K562 (cell line): ENCODE results near the gene PNCK. TPM values are rescaled to one million over a fixed set of nuclear protein-coding genes. Genes with fewer than 3 reads are reported as not detected.

Experiments
- ATAC-seq: fragments of 200-7000 bp; cut with Tn5 transposase; 3 replicates; pipeline ENCODE4 v1.9.1; 2020; ENCODE audit warnings: moderate library complexity
- BruUV-seq: library from RNA; stranded (reverse); fragments of 400-500 nt; replicated peaks from 2 replicates; lab custom pipeline; 2021; lab: Mats Ljungman, UMichigan
- CTCF ChIA-PET: fragments of 300-600 bp; formaldehyde crosslinking; extraction: SDS; loops from one replicate; lab custom pipeline; 2021; ENCODE audit warnings: low intra/inter-chr PET ratio; lab: Yijun Ruan, JAX
- POLR2A ChIA-PET: fragments of 300-600, 350-650 bp; sonication (Branson Sonifier 250); formaldehyde crosslinking; extraction: SDS; loops from one replicate; lab custom pipeline; 2021; ENCODE audit warnings: antibody characterized with exemption, inconsistent platforms; lab: Yijun Ruan, JAX
- DNase-seq, 4 experiments: peaks; one replicate each; pipeline versions ENCODE4 v3.0.0 to v3.0.0-alpha.2; 2011 to 2018; ENCODE audit warnings: low spot score in 3 of 4, mixed read lengths in 3 of 4; ENCODE audit errors: extremely low read depth in 1 of 4
- FAIRE-seq: peaks from 2 replicates; lab custom pipeline; 2011; peaks lifted over from hg19 to GRCh38; lab: Jason Lieb, UNC
- H2AFZ ChIP-seq: 2 replicates; pipeline ENCODE4 v1.6.0; 2011; ENCODE audit warnings: low read depth, low read length, control low read depth, inconsistent platforms
- H3K27ac ChIP-seq: fragments of 200-600 bp; 3 replicates; pipeline ENCODE4 v1.8.0; 2011; ENCODE audit warnings: low read depth, mild to moderate bottlenecking, control low read depth, inconsistent platforms, low read length, moderate library complexity, mixed read lengths; ENCODE audit errors: extremely low read depth
- H3K27me3 ChIP-seq, 2 experiments: fragments of 300-600 bp in 1 of 2; 2 replicates in 1 of 2; 3 replicates in 1 of 2; pipeline versions ENCODE4 v1.6.0 to v1.8.0; 2011; ENCODE audit warnings: inconsistent platforms in 2 of 2, low read length in 2 of 2, mild to moderate bottlenecking in 1 of 2, mixed read lengths in 1 of 2, moderate library complexity in 1 of 2; ENCODE audit not compliant: control insufficient read depth in 2 of 2, insufficient read depth in 2 of 2
- H3K36me3 ChIP-seq: fragments of 300-600 bp; 3 replicates; pipeline ENCODE4 v1.8.0; 2011; ENCODE audit warnings: mild to moderate bottlenecking, low read length, inconsistent platforms; ENCODE audit not compliant: control insufficient read depth, insufficient read depth
- H3K4me1 ChIP-seq, 2 experiments: fragments of 200-600 bp in 1 of 2; replicated peaks in 1 of 2; 2 replicates in 1 of 2; 3 replicates in 1 of 2; pipeline versions ENCODE4 v1.5.1 to v1.8.0; 2011; ENCODE audit warnings: inconsistent platforms in 2 of 2, low read length in 2 of 2, mild to moderate bottlenecking in 1 of 2, mixed read lengths in 1 of 2, moderate library complexity in 1 of 2; ENCODE audit not compliant: control insufficient read depth in 2 of 2, insufficient read depth in 2 of 2
- H3K4me2 ChIP-seq: 2 replicates; pipeline ENCODE4 v1.6.1; 2011; ENCODE audit warnings: low read length, control low read depth, inconsistent platforms, mixed read lengths; ENCODE audit not compliant: insufficient read depth
- H3K4me3 ChIP-seq: fragments of 200-600 bp; sonication (generic), shearing (Covaris generic); 2 replicates; pipeline ENCODE4 v1.5.1; 2016; ENCODE audit warnings: control low read depth, inconsistent platforms
- H3K79me2 ChIP-seq: fragments of 200-600 bp; 3 replicates; pipeline ENCODE4 v1.8.0; 2011; ENCODE audit warnings: low read length, inconsistent platforms; ENCODE audit not compliant: control insufficient read depth, insufficient read depth
- H3K9ac ChIP-seq, 2 experiments: 2 replicates each; pipeline versions ENCODE4 v1.6.0 to v1.6.1; 2011; ENCODE audit warnings: low read depth in 2 of 2, low read length in 2 of 2, control low read depth in 1 of 2, inconsistent platforms in 1 of 2, mild to moderate bottlenecking in 1 of 2, mixed read lengths in 1 of 2; ENCODE audit not compliant: insufficient read depth in 1 of 2
- H3K9me1 ChIP-seq: one replicate; pipeline ENCODE4 v1.6.0; 2011; ENCODE audit warnings: inconsistent platforms, mild to moderate bottlenecking, low read length, moderate library complexity; ENCODE audit not compliant: control insufficient read depth, insufficient read depth
- H3K9me3 ChIP-seq: replicated peaks from 2 replicates; pipeline ENCODE4 v1.5.1; 2011; ENCODE audit warnings: low read depth, low read length, inconsistent platforms; ENCODE audit not compliant: control insufficient read depth, insufficient read depth
- H4K20me1 ChIP-seq: replicated peaks from 2 replicates; pipeline ENCODE4 v1.6.1; 2011; ENCODE audit warnings: low read length, inconsistent platforms, mixed read lengths; ENCODE audit not compliant: control insufficient read depth, insufficient read depth
- CBX3 ChIP-seq, 2 experiments: IDR thresholded peaks; 1 replicate in 1 of 2; 2 replicates in 1 of 2; pipeline ENCODE4 v1.6.1; 2012; ENCODE audit warnings: inconsistent platforms in 2 of 2, low read length in 2 of 2, borderline replicate concordance in 1 of 2, control low read depth in 1 of 2
- CBX8 ChIP-seq: fragments of 200-600 bp; sonication (generic); IDR thresholded peaks from 2 replicates; pipeline ENCODE4 v1.6.1; 2012; ENCODE audit warnings: borderline replicate concordance, mixed run types, low read depth, mild to moderate bottlenecking, moderate library complexity, mixed read lengths, low read length, control low read depth, inconsistent platforms; ENCODE audit not compliant: poor library complexity, severe bottlenecking; ENCODE audit errors: extremely low read depth
- CC2D1A ChIP-seq: fragments of 450-650 bp; IDR thresholded peaks from 2 replicates; pipeline ENCODE4 v1.6.1; 2017; ENCODE audit warnings: mild to moderate bottlenecking
- MAZ ChIP-seq, 2 experiments: fragments of 450-650 bp in 1 of 2; sonication (generic) in 1 of 2; formaldehyde crosslinking; IDR thresholded peaks in 1 of 2; conservative IDR thresholded peaks in 1 of 2; 2 replicates each; pipeline versions ENCODE4 v1.4.0 to v1.5.0; 2020; ENCODE audit warnings: mild to moderate bottlenecking in 1 of 2, missing genetic modification reagents in 1 of 2
- ZBTB17 ChIP-seq: fragments of 450-650 bp; formaldehyde crosslinking; IDR thresholded peaks from 2 replicates; pipeline ENCODE4 v1.4.0; 2020; ENCODE audit warnings: mild to moderate bottlenecking
- ZNF212 ChIP-seq: fragments of 450-650 bp; formaldehyde crosslinking; IDR thresholded peaks from 2 replicates; pipeline ENCODE4 v1.4.0; 2020; ENCODE audit warnings: mild to moderate bottlenecking
- WGBS: fragments of 100-300 bp; shearing (Covaris generic); methylation state at CpG from one replicate; pipeline ENCODE4 v1.1.6; 2016; ENCODE audit warnings: low coverage, mixed read lengths; ENCODE audit not compliant: insufficient coverage; ENCODE audit errors: missing lambda C conversion rate; 5-methylcytosine and 5-hydroxymethylcytosine counted together
- in situ Hi-C: fragments of 300-500 bp; cut with MboI; formaldehyde crosslinking; loops from 4 replicates; pipeline ENCODE4 v1.15.0; 2018; ENCODE audit warnings: inconsistent platforms, mixed read lengths
- intact Hi-C: fragments of 100-400 bp; cut with micrococcal nuclease; formaldehyde crosslinking; loops from 2 replicates; pipeline ENCODE4 v1.14.2; 2022
- polyA plus RNA-seq, 8 experiments: library from polyadenylated mRNA; depleted of rRNA in 4 of 8; stranded (reverse) in 5 of 8; unstranded in 3 of 8; fragments of >200 nt; fragmentation: Nextera tagmentation in 2 of 8; fragmentation: Illumina TruSeq in 1 of 8; extraction: Ambion mirVana in 2 of 8; extraction: Trizol in 1 of 8; gene quantifications; 2 replicates each; pipeline versions ENCODE4 v1.2.1 to v1.2.3, GENCODE V29; 2011 to 2014; ENCODE audit warnings: inconsistent platforms in 1 of 8, missing spikeins in 1 of 8
- total RNA-seq, 7 experiments: library from RNA; depleted of rRNA in 6 of 7; stranded (reverse); fragments of >200 nt in 6 of 7; fragmentation: Illumina TruSeq in 2 of 7; extraction: Trizol in 2 of 7; gene quantifications; 2 replicates each; pipeline versions ENCODE4 v1.2.1 to v1.2.3, GENCODE V29; 2011 to 2021; ENCODE audit warnings: low replicate concordance in 1 of 7
- TF ChIP-seq, protein P1 (sequence below), 3 experiments: IDR thresholded peaks in 2 of 3; conservative IDR thresholded peaks in 1 of 3; 2 replicates each; pipeline ENCODE4 v1.5.1; 2011 to 2012; ENCODE audit warnings: low read length in 3 of 3, mild to moderate bottlenecking in 3 of 3, control low read depth in 2 of 3, improper control_type of control experiment in 1 of 3, inconsistent platforms in 1 of 3, low read depth in 1 of 3, mixed read lengths in 1 of 3, moderate library complexity in 1 of 3; ENCODE audit not compliant: insufficient read depth in 2 of 3

PNCK gene
- total and polyA plus RNA-seq, 9 of the 15 experiments (the other 6 are each of a cell fraction or from before 2014, with no cell fraction given), result 0.13 to 7.5 (median 1.2) TPM; not detected in 1

DNA sequence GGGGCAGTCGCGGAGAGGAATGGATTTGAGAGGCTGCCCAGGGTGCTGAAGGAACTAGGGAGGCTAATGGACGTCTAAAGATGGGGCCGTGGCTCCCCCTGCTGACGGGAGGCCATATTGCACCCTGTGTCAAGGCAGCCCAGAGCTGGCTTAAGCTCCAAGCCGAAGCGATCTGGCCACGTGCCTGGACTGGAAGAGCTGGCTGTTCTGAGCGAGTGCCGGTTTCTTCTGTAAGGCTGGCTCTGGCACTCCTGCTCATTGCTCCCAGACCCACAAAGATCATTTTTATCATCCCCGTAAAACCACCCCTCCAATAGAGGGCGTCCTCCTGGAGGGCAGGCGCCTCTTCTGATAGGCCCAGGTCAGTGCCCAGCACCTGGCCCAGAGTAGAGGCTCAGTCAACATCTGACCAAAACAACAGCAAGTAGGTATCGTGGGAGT, 5.6 kb downstream of the PNCK start:
- WGBS, result 27% methylated on average over 8 of the region's 14 CpGs
- peak overlapping the region; percentile 18; the same call in 1 of the 2 replicates for H3K4me2 ChIP-seq
- peak in 1 of 2 experiments; percentile 44; a peak in 1 of 3 replicates for TF ChIP-seq CBX3 (IDR thresholded peaks at IDR 0.05; ENCODE audit: borderline replicate concordance in 1 of 2, low read length in 2 of 2)
- peak in 1 of 2 experiments; percentile 54; a peak in 2 of 4 replicates for TF ChIP-seq MAZ (CRISPR knock-in tag; conservative IDR thresholded peaks at IDR 0.05 in 1 of 2, IDR thresholded peaks at IDR 0.05 in 1 of 2)
- TF ChIP-seq, protein P1, sequence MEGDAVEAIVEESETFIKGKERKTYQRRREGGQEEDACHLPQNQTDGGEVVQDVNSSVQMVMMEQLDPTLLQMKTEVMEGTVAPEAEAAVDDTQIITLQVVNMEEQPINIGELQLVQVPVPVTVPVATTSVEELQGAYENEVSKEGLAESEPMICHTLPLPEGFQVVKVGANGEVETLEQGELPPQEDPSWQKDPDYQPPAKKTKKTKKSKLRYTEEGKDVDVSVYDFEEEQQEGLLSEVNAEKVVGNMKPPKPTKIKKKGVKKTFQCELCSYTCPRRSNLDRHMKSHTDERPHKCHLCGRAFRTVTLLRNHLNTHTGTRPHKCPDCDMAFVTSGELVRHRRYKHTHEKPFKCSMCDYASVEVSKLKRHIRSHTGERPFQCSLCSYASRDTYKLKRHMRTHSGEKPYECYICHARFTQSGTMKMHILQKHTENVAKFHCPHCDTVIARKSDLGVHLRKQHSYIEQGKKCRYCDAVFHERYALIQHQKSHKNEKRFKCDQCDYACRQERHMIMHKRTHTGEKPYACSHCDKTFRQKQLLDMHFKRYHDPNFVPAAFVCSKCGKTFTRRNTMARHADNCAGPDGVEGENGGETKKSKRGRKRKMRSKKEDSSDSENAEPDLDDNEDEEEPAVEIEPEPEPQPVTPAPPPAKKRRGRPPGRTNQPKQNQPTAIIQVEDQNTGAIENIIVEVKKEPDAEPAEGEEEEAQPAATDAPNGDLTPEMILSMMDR (IDR thresholded peaks at IDR 0.05 in 2 of 3, conservative IDR thresholded peaks at IDR 0.05 in 1 of 3; ENCODE audit: insufficient read depth in 2 of 3, low read depth in 1 of 3, low read length in 3 of 3), result peak; percentile 82 to 91 (median 89)
- TF ChIP-seq CBX8, result no peak
- no peak for TF ChIP-seq ZNF212
- no peak for TF ChIP-seq ZBTB17
- peak; percentile 62; the same call in 1 of the 2 replicates for TF ChIP-seq CC2D1A

More for the DNA sequence above, 5.6 kb downstream of the PNCK start:
- peaks cover 2 to 18% of the 10 kb centered on the region in 2 experiments; a peak in 3 of 5 replicates for H3K27me3 ChIP-seq
- no peaks in the 10 kb centered on the region; the same call in 2 of the 3 replicates for H3K79me2 ChIP-seq
- no TSS peak for BruUV-seq
- FAIRE-seq (peak; percentile 88), DNase-seq (peak; percentile 72 to 86 (median 74)), ATAC-seq (peak; percentile 90)
- peak overlapping the region; percentile 93 for H2AFZ ChIP-seq
- intact Hi-C loops, result loop anchor here (5.0 to 10.0 kb wide), 3 partner anchors 111 to 713 kb away; no protein-coding TSS in a partner anchor
- H3K9me1 ChIP-seq, result peaks cover 4% of the 10 kb centered on the region
- ChIA-PET CTCF (interaction anchor here (0.6 to 2.2 kb wide), 3 partner anchors 57 to 129 kb away, joined by 3 to 14 read pairs (median 12); no protein-coding TSS in a partner anchor), POLR2A (interaction anchor here (1.4 kb wide), 1 partner anchor 59 kb away, joined by 4 read pairs; no protein-coding TSS in a partner anchor)
- H3K4me3 ChIP-seq, result no peak overlapping the region
- H3K4me1 ChIP-seq, result peaks cover 5 to 43% of the 10 kb centered on the region in 2 experiments; a peak in 4 of 5 replicates
- in situ Hi-C loops, result loop anchor here (5.0 to 10.0 kb wide), 3 partner anchors 56 to 723 kb away; no protein-coding TSS in a partner anchor
- H3K9me3 ChIP-seq, result no peaks in the 10 kb centered on the region
- peak overlapping the region in 1 of 2 experiments; percentile 42; a peak in 1 of 4 replicates for H3K9ac ChIP-seq
- H4K20me1 ChIP-seq, result no peaks in the 10 kb centered on the region
- H3K27ac ChIP-seq, result no peak overlapping the region
- H3K36me3 ChIP-seq, result no peaks in the 10 kb centered on the region
